ENCODE results near the gene CMTM8.

GRCh38 chr3:32399030-32399620 is 160.6 kb downstream of the CMTM8 start:
- TF ChIP-seq CTCF (IDR thresholded peaks at IDR 0.05): peak in 4 of 7 experiments; percentile 37 to 61 (median 52)
- TF ChIP-seq POLR2A (IDR thresholded peaks at IDR 0.05): no peak
- no peak for TF ChIP-seq POLR2AphosphoS5 (IDR thresholded peaks at IDR 0.05)
- TF ChIP-seq EP300 (IDR thresholded peaks at IDR 0.05): no peak
